Suprapubic skin (tissue), 4 donors: Measurements from ENCODE around the gene RPTOR. TPM values are rescaled to one million over a fixed set of nuclear protein-coding genes. Genes with fewer than 3 reads are reported as not detected.

Source experiments
- DNase-seq, 2 donors: peaks; one replicate each; pipeline ENCODE4 v3.0.0-alpha.2; 2019; ENCODE audit warnings: low spot score in 2 of 2
- H3K27ac ChIP-seq: fragments of 200-600 bp; sonication (generic); one replicate; pipeline ENCODE4 v1.5.1; 2019
- H3K27me3 ChIP-seq: fragments of 200-600 bp; sonication (generic); one replicate; pipeline ENCODE4 v1.5.1; 2019
- H3K36me3 ChIP-seq: fragments of 200-600 bp; sonication (generic); one replicate; pipeline ENCODE4 v1.5.1; 2019
- H3K4me1 ChIP-seq: fragments of 200-600 bp; sonication (generic); one replicate; pipeline ENCODE4 v1.5.1; 2019
- H3K4me3 ChIP-seq: fragments of 200-600 bp; sonication (generic); one replicate; pipeline ENCODE4 v1.5.1; 2019; ENCODE audit warnings: mild to moderate bottlenecking
- H3K9me3 ChIP-seq: fragments of 200-600 bp; sonication (generic); one replicate; pipeline ENCODE4 v1.5.1; 2019
- EP300 ChIP-seq: sonication (generic); formaldehyde crosslinking; IDR thresholded peaks from one replicate; pipeline ENCODE4 v1.6.1; 2017; ENCODE audit warnings: antibody characterized with exemption
- POLR2A ChIP-seq, 2 donors: fragments of 450-650 bp; IDR thresholded peaks; one replicate each; pipeline ENCODE4 v1.6.1; 2017; ENCODE audit warnings: antibody characterized with exemption in 2 of 2, mild to moderate bottlenecking in 2 of 2, moderate library complexity in 2 of 2
- POLR2AphosphoS5 ChIP-seq, 3 donors: sonication (generic); formaldehyde crosslinking; IDR thresholded peaks; one replicate each; pipeline ENCODE4 v1.6.1; 2017; ENCODE audit warnings: antibody characterized with exemption in 3 of 3
- WGBS: methylation state at CpG from one replicate; pipeline ENCODE4 v1.1.5; 2018; 5-methylcytosine and 5-hydroxymethylcytosine counted together
- total RNA-seq, 4 donors: library from RNA; depleted of rRNA; stranded (reverse); fragments of >200 nt; gene quantifications; one replicate each; pipeline ENCODE4 v1.1.0, GENCODE V29; 2016
- TF ChIP-seq, protein P1 (sequence below), 2 donors: fragments of 200-600 bp in 1 of 2; fragments of 450-650 bp in 1 of 2; sonication (generic) in 1 of 2; IDR thresholded peaks; one replicate each; pipeline ENCODE4 v1.5.1; 2016 to 2019; ENCODE audit warnings: antibody characterized with exemption in 2 of 2, mild to moderate bottlenecking in 1 of 2, moderate library complexity in 1 of 2

The RPTOR gene
- total RNA-seq, 4 donors from 2014 or later: 45.8 to 84.6 (median 53.0) TPM

GRCh38 chr17:80882323-80882722 lies 337.7 kb downstream of the RPTOR start:
- peaks cover 62% of the 10 kb centered on the region for H3K36me3 ChIP-seq
- no peak overlapping the region for H3K4me3 ChIP-seq
- TF ChIP-seq, protein P1, sequence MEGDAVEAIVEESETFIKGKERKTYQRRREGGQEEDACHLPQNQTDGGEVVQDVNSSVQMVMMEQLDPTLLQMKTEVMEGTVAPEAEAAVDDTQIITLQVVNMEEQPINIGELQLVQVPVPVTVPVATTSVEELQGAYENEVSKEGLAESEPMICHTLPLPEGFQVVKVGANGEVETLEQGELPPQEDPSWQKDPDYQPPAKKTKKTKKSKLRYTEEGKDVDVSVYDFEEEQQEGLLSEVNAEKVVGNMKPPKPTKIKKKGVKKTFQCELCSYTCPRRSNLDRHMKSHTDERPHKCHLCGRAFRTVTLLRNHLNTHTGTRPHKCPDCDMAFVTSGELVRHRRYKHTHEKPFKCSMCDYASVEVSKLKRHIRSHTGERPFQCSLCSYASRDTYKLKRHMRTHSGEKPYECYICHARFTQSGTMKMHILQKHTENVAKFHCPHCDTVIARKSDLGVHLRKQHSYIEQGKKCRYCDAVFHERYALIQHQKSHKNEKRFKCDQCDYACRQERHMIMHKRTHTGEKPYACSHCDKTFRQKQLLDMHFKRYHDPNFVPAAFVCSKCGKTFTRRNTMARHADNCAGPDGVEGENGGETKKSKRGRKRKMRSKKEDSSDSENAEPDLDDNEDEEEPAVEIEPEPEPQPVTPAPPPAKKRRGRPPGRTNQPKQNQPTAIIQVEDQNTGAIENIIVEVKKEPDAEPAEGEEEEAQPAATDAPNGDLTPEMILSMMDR (IDR thresholded peaks at IDR 0.05): no peak
- TF ChIP-seq EP300 (no peak), POLR2A (IDR thresholded peaks at IDR 0.05) (no peak), POLR2AphosphoS5 (IDR thresholded peaks at IDR 0.05) (no peak)
- no peak for DNase-seq
- no peaks in the 10 kb centered on the region for H3K9me3 ChIP-seq
- no peak overlapping the region for H3K27ac ChIP-seq
- no peaks in the 10 kb centered on the region for H3K4me1 ChIP-seq
- H3K27me3 ChIP-seq: no peaks in the 10 kb centered on the region
- 93% methylated on average over 19 of the region's 19 CpGs for WGBS

DNA sequence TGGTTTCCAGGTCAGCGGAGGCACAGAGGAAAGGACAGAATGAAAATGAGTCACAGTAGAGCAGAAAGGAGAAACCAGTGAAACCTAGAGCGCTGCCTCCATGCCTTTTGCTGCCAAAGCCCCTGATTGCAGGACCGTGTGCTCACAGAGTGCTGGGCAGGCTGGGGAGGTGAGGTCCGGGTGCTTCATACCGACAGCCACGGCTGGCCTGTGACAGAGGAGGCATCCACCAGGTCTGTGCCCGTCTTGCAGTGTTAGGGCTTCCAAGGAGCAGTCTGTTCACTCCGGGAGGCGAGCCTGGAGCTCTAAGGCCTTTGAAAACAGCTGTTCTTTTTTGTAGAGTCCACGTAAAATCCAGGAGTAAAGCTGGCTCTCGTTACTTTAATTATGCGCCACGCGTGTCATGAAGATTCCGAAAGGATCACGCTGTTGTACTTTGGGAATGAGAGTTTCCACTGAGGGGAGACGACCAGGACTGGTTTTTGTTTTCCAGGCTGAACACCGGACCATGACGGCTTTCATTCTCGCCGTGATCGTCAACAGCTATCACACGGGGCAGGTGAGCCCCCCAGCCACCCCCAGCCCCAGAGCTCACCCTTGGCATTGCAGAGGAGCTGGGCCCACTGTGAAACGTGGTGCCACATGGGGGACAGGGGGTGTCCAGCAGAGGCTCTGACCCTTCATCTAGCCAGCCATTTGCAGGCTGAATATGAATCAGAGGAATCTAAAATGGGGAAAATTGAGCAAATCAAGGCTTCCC lies 338.5 kb downstream of the RPTOR start:
- no peaks in the 10 kb centered on the region for H3K9me3 ChIP-seq
- peaks cover 64% of the 10 kb centered on the region for H3K36me3 ChIP-seq
- no peak overlapping the region for H3K27ac ChIP-seq
- H3K4me3 ChIP-seq: no peak overlapping the region
- H3K27me3 ChIP-seq: no peaks in the 10 kb centered on the region
- no peaks in the 10 kb centered on the region for H3K4me1 ChIP-seq
- no peak for TF ChIP-seq EP300
- no peak for TF ChIP-seq POLR2AphosphoS5 (IDR thresholded peaks at IDR 0.05)
- TF ChIP-seq POLR2A (IDR thresholded peaks at IDR 0.05): no peak
- TF ChIP-seq, protein P1 (IDR thresholded peaks at IDR 0.05): no peak
- 95% methylated on average over 24 of the region's 24 CpGs for WGBS
- no peak for DNase-seq

DNA sequence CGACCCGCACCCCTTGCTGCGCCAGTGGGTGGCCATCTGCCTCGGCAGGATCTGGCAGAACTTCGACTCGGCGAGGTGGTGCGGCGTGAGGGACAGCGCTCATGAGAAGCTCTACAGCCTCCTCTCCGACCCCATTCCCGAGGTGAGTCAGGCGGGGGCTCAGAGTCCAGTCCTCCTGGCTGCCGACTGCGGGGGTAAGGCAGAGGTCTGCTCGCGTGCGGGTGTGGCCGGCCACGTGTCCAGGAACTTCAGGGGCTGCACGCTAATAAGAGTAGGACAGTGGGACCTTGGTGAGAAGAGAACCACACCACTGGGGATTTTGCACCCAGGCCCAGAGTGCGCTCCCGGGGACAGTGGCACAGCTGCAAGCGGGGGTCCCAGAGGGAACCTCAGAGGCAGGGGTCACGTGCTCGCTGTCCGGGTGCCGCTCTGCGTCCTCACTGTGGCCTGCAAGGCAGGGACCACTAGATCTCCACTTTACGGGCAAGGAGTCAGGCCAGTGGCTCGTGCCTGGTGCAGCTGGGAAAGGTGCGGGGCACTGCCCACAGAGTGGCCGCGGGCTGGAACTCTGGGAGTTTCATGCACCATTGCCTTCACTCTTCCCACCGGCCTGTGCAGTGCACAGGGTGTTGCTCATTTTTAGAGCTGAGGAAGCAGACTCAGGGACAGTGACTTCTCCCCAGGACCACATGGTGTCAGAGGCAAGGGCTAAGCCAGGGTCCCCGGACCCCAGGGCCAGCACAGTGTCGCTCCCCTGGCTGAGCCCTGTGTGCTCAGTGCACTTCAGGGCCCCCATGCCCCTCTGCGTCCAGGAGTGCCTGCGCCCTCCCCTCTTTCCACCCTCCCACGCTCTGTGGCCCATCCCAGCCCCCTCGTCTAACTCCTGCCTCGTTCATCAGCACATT lies 339.4 kb downstream of the RPTOR start:
- no peaks in the 10 kb centered on the region for H3K4me1 ChIP-seq
- H3K27ac ChIP-seq: no peak overlapping the region
- peaks cover 68% of the 10 kb centered on the region for H3K36me3 ChIP-seq
- no peaks in the 10 kb centered on the region for H3K27me3 ChIP-seq
- H3K9me3 ChIP-seq: no peaks in the 10 kb centered on the region
- DNase-seq: no peak
- H3K4me3 ChIP-seq: no peak overlapping the region
- 96% methylated on average over 40 of the region's 42 CpGs for WGBS
- TF ChIP-seq EP300 (no peak), POLR2A (IDR thresholded peaks at IDR 0.05) (no peak), POLR2AphosphoS5 (IDR thresholded peaks at IDR 0.05) (no peak)
- TF ChIP-seq, protein P1 (IDR thresholded peaks at IDR 0.05): no peak

- TF ChIP-seq POLR2A (IDR thresholded peaks at IDR 0.05) (no peak), EP300 (no peak), POLR2AphosphoS5 (IDR thresholded peaks at IDR 0.05) (no peak)
- TF ChIP-seq, protein P1 (IDR thresholded peaks at IDR 0.05): no peak
- H3K36me3 ChIP-seq: peaks cover 68% of the 10 kb centered on the region
Measured at GRCh38 chr17:80884811-80885210, 340.2 kb downstream of the RPTOR start.

More at GRCh38 chr17:80884811-80885210, 340.2 kb downstream of the RPTOR start:
- Histone ChIP-seq H3K4me1 (no peaks in the 10 kb centered on the region), H3K27ac (no peak overlapping the region), H3K9me3 (no peaks in the 10 kb centered on the region), H3K27me3 (no peaks in the 10 kb centered on the region), H3K4me3 (no peak overlapping the region)
- 94% methylated on average over 14 of the region's 22 CpGs for WGBS
- DNase-seq: no peak
